T-helper 2 cell treated with Interferon-gamma antibody and Interleukin-4, amounts not matched to agents 100 ng/mL and 5 ng/mL, for 36 hours (primary cell): ENCODE measurements around the gene TAS1R1. TPM values are rescaled to one million over a fixed set of nuclear protein-coding genes. Genes with fewer than 3 reads are reported as not detected.

Experiments
- intact Hi-C: fragments of 100-400 bp; cut with micrococcal nuclease; formaldehyde crosslinking; loops from one replicate; pipeline ENCODE4 v1.15.1; 2023
- total RNA-seq: library from RNA; stranded (reverse); gene quantifications from 2 replicates; pipeline ENCODE4 v1.2.3, GENCODE V29; 2022

Gene TAS1R1
- total RNA-seq, 1 donor from 2014 or later, result not detected

GRCh38 chr1:6627841-6628545 lies 72.9 kb downstream of the TAS1R1 start:
- intact Hi-C loops, result no loop called here

GRCh38 chr1:6628971-6629479 lies 73.9 kb downstream of the TAS1R1 start:
- intact Hi-C loops, result no loop called here

Other genes with a start within 250 kb of the TAS1R1 start
- gene ACOT7, start 161.5 kb upstream of the TAS1R1 start, total RNA-seq, result 92.8 and 95.3 TPM in 2 replicates
- 0.89 and 0.93 TPM in 2 replicates for gene HES2, start 135.4 kb upstream of the TAS1R1 start, total RNA-seq
- gene ESPN, start 130.5 kb upstream of the TAS1R1 start, total RNA-seq, result 1.1 and 1.8 TPM in 2 replicates
- 95.0 and 104 TPM in 2 replicates for gene TNFRSF25, start 89.1 kb upstream of the TAS1R1 start, total RNA-seq
- gene PLEKHG5, start 63.6 kb upstream of the TAS1R1 start, total RNA-seq, result 1.4 TPM in 2 replicates
- 54.0 and 58.5 TPM in 2 replicates for gene NOL9, start 794 bp upstream of the TAS1R1 start, total RNA-seq
- 29.8 and 32.9 TPM in 2 replicates for gene ZBTB48, start 24.7 kb downstream of the TAS1R1 start, total RNA-seq
- 20.7 and 22.0 TPM in 2 replicates for gene KLHL21, start 47.6 kb downstream of the TAS1R1 start, total RNA-seq
- gene PHF13, start 58.4 kb downstream of the TAS1R1 start, total RNA-seq, result 16.1 and 16.3 TPM in 2 replicates
- gene THAP3, start 69.6 kb downstream of the TAS1R1 start, total RNA-seq, result 17.1 and 19.4 TPM in 2 replicates
- 52.9 and 55.0 TPM in 2 replicates for gene DNAJC11, start 146.5 kb downstream of the TAS1R1 start, total RNA-seq
- 37.9 and 40.7 TPM in 2 replicates for gene CAMTA1, start 230.1 kb downstream of the TAS1R1 start, total RNA-seq